Stimulated activated CD4-positive, alpha-beta T cell treated with anti-CD3 and anti-CD28 coated beads, Interleukin-2, amount 100 ng/mL, for 24 hours (primary cell): ENCODE results near the gene LPAR3.
"Not testable (repeated sequence)": the region's sequence is repeated elsewhere in the genome, so short reads cannot be mapped to it uniquely, and the experiment has no call there.

Source experiments
- DNase-seq, 2 donors: peaks; one replicate each; pipeline ENCODE4 v3.0.0-alpha.2; 2020

The LPAR3 gene

DNA sequence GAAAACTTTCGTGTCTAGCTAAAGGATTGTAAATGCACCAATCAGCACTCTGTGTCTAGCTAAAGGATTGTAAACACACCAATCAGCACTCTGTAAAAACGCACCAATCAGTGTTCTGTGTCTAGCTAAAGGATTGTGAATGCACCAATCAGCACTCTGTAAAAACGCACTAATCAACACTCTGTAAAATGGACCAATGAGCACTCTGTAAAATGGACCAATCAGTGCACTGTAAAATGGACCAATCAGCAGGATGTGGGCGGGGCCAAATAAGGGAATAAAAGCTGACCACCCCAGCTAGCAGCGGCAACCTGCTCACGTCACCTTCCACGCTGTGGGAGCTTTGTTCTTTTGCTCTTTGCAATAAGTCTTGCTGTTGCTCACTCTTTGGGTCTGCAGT, 9.7 kb upstream of the LPAR3 start:
- not testable (repeated sequence) for DNase-seq

- no peak for DNase-seq
These were observed 7.0 kb upstream of the LPAR3 start for GRCh38 chr1:84899969-84900368.

DNA sequence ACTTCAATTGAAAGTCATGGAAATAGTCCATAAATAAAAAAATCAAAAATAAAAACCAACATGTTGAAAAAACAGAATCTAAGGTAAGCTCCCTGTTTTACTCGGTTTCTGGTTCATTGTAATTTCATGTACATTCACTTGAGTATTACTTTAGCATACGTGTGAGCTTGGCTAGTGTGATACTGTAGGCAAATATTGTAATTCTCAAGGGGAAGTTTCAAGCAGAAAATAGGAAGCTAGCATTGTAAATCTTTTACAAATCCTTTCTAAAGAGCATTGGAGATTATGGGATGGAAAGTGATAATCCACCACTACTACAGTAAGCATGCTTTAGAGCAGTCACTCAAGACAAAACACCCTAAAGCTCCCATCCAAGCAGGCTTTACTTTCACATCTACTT, 3.3 kb upstream of the LPAR3 start:
- no peak for DNase-seq

DNA sequence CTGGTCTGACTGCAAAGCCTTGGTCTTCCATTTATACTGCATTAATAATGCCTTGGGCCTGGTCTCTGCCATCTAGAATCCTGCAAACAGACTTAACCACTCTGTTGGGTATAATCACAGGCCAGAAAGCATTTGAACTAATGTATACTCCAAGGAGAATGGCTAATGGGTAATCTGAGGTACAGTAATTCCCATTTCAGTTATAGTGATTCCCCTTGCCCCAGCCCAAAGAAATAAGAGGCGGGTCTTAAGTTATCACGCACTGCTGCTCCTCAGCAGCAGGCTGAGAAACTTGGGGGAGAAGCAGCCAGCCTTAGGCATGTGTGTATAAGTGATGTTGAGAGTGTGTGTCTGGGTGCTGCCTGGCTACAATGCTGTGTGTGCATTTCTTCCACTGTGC, 2.4 kb downstream of the LPAR3 start:
- no peak for DNase-seq

GRCh38 chr1:84889437-84889836, 3.6 kb downstream of the LPAR3 start:
- DNase-seq: no peak

- DNase-seq: peak in 1 of 2 donors; percentile 10
These were observed 4.3 kb downstream of the LPAR3 start for GRCh38 chr1:84888753-84889152.

DNA sequence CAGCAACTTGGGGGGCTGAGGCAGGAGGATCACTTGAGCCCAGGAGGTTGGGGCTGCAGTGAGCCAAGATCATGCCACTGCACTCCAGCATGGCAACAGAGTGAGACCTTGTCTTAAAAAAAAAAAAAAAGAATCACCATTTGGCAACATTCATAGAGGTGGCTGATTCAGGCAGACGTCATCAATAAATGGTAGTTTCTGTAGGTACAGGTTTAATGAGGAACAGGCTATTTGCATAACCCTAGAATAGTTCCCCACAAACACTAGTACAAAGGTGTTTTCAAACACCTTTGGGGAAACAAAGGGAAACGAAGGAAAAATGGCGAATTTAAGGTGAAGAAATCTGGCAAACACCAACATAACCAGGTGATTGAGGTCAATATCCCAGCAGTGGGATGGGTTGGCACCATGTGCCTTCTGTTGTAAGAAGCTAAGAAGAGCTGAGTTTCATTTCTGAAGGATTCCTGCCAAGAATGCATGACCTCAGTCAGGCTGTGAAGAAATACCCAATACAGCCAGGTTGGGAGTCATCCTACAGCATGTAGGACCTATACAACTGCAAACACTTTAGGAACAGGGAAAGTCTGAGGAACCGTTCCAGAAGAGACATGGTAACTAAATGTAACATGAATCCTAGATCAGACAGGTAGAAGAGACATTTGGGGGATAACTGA, 5.6 kb downstream of the LPAR3 start:
- no peak for DNase-seq

DNA sequence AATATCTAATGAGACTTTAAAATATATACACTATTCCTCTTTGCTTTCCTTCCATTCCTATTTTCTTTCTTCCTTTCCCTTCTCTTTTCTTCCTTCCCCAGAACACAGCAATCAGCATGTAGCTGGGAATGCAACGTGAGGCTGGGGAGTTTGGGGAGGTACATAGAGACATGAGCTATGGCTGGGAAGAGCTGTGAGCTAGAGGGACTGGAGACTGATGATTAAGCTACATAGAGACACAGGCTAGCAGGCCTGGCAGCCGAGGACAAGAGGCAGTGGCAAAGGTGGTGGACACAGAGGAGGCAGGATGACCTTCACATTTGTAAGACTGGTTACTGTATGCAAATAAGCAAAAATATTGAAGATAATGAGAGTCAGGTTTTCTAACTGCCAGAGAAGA, 7.5 kb downstream of the LPAR3 start:
- no peak for DNase-seq

DNA sequence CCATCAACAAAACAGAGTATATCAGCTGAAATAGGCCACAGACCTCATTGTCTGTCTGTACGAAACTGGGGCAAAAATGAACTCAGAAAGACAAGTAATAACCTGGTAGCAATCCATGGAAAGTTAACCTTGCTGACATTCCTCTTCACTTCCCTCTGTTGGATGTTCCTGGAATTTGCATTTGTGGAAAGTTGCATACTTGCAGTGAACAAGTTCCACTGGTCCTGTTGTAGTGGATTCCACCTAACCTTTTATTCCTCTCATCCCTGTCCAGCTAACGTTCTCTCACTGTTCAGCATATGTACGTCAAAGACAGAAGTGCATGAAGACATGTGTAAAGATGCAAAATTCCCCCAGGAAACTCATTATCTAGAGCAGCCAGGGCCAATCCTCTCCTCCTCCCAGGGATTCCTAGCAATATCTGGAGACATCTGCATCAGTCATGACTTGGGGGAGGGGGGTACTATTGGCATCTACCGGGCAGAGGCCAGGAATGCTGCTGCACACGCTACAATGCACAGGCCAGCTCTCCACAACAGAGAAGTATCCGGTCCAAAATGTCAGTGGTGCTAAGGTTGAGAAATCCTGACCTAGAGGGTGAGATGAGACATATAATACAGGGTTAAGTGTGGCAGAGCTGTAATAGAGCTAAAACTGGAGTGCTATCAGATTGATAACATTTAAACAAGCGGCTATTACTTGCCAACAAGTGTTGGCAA, 8.2 kb downstream of the LPAR3 start:
- DNase-seq: no peak

DNA sequence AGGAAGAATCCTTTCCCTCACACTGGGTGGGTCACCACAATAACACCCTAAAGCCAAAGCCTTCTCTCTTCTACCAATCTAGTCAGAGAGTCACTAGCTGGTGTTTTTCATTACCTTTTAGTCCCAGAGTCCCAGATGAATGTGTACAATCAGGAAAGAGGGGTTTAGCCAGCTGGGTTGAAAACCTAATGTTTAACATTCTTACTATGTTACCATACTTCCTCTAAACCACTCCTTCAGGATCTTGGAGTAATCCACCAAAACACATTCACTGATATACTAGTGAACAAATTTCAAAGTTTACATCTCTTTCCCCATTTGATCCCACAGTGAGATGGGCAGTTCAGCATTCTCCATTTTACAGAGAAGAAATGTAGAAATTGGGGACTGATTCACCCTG, 9.7 kb downstream of the LPAR3 start:
- no peak for DNase-seq

- DNase-seq: no peak
These were observed 15.4 kb downstream of the LPAR3 start for GRCh38 chr1:84877592-84877991.

GRCh38 chr1:84876353-84876752, 16.7 kb downstream of the LPAR3 start:
- no peak for DNase-seq

DNA sequence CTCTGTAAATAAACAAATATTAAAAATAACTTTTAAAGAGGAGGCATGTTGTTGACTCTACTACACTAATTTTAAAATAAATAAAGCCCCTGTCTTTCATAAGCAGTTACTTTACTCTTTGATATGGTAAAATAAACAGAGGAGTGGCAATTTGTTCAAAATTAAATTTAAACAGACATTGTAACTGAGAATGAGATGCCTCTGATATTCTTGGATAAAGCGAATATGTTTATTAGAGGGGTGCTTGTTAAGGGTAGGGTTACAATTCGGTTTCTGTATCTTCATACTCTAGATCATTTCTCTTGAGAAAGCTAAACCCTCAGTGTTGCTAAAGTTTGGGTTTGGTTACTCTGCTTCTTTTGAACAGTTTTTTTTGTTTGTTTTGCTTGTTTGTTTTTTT, 19.6 kb downstream of the LPAR3 start:
- no peak for DNase-seq

GRCh38 chr1:84872696-84873355, 20.2 kb downstream of the LPAR3 start:
- no peak for DNase-seq

DNA sequence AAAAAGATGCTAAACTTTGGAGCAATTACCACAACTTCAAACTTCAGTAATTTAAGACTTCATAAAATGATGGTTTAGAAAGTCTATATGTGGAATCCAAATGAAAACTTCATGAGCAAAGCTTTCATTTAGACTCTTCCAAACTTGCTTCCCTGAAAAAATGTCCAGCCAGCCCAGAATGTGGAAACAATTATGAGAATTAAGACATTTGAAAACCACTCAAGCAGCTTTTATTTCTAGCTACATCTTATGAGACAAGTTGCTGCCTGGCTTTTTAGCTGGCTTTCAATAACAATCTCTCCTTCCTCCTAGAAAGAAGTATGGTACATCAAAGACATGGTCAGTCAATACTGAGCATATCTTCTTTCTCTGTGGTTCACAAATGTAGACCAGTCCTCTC, 21.8 kb downstream of the LPAR3 start:
- DNase-seq: no peak

- no peak for DNase-seq
These were observed 22.4 kb downstream of the LPAR3 start for GRCh38 chr1:84870591-84870990.

GRCh38 chr1:84869720-84870119, 23.3 kb downstream of the LPAR3 start:
- no peak for DNase-seq

DNA sequence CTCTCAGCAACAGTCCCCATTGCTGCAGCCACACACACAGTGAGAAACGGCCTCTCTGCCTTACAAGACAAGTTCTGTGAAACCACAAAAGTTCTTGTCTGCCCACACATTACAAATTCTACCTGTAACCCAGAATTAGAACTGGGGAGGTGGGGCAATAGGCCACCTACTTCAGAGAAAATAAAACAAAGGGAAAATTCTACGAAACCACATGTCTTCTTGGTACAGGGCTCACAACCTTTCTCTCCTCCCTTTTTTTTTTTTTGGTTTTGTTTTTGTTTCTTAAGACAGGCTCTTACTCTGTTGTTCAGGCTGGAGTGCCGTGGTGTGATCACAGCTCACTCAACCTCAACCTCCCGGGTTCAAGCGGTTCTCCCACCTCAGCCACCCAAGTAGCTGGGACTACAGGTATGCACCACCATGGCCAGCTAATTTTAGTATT, 30.2 kb downstream of the LPAR3 start:
- peak; percentile 48 to 51 for DNase-seq

GRCh38 chr1:84861988-84862644, 30.9 kb downstream of the LPAR3 start:
- DNase-seq: no peak

- DNase-seq: no peak
These were observed 31.5 kb downstream of the LPAR3 start for GRCh38 chr1:84861516-84861915.

- DNase-seq: no peak
These were observed 33.1 kb downstream of the LPAR3 start for GRCh38 chr1:84859866-84860265.

DNA sequence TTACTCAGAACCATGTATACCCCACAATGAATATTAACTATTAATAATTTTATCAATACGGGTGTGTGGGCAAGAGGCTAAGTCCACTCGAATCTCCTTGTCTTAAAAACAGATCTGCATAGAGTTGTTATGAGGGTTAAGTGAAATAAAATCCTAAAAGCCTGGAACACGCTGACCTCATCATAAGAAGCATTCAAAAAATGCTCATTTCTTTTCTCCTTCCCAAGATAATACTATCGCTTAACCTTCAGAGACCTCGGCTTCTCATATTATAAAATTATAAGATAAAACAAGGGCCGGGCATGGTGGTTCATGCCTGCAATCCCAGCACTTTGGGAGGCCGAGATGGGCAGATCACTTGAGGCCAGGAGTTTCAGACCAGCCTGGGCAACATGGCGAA, 35.1 kb downstream of the LPAR3 start:
- DNase-seq: no peak

DNA sequence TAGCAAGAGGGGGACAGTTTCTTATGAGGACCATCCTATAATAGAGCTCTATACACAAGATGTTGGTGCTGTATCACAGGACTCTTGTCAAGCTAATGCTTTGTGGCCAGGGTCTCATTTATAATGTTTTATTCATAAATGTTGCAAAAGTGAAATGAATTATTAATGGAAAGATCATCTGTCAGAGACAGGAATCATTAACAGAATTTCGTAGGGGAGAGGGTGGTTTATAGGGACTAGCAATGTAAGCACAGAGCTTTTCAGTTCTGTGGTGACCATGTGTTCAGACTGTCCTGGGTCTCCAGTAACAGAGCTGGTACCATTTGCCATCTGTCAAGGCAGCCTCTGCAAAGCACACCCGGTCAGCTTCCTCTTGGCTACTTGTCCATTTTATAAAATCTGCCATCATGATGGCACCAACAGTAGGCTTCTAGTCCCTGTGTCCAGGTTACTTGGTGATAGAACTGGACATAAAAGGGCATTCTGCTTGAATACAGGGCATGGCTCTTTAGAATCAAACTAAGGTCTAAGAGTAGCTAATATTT, 36.2 kb downstream of the LPAR3 start:
- no peak for DNase-seq
